GM12891 (cell line): Measurements from ENCODE around the gene DHX34.

Experiments
- PAX5 ChIP-seq: IDR thresholded peaks from 2 replicates; pipeline ENCODE4 v1.6.1; 2011; ENCODE audit warnings: low read length, moderate library complexity, mild to moderate bottlenecking; ENCODE audit not compliant: insufficient read depth, severe bottlenecking
- POLR2A ChIP-seq: IDR thresholded peaks from 2 replicates; pipeline ENCODE4 v1.6.1; 2011; ENCODE audit warnings: low read depth, low read length, control low read depth
- POLR2AphosphoS5 ChIP-seq: IDR thresholded peaks from 2 replicates; pipeline ENCODE4 v1.6.1; 2011; ENCODE audit warnings: low read depth, low read length, control low read depth
- POU2F2 ChIP-seq: IDR thresholded peaks from 2 replicates; pipeline ENCODE4 v1.6.1; 2011; ENCODE audit warnings: low read depth, mild to moderate bottlenecking, control low read depth, low read length, moderate library complexity
- SPI1 ChIP-seq: IDR thresholded peaks from 2 replicates; pipeline ENCODE4 v1.6.1; 2011; ENCODE audit warnings: low read depth, low read length, control low read depth
- TAF1 ChIP-seq: IDR thresholded peaks from 2 replicates; pipeline ENCODE4 v1.6.1; 2011; ENCODE audit warnings: low read depth, low read length, control low read depth

DNA sequence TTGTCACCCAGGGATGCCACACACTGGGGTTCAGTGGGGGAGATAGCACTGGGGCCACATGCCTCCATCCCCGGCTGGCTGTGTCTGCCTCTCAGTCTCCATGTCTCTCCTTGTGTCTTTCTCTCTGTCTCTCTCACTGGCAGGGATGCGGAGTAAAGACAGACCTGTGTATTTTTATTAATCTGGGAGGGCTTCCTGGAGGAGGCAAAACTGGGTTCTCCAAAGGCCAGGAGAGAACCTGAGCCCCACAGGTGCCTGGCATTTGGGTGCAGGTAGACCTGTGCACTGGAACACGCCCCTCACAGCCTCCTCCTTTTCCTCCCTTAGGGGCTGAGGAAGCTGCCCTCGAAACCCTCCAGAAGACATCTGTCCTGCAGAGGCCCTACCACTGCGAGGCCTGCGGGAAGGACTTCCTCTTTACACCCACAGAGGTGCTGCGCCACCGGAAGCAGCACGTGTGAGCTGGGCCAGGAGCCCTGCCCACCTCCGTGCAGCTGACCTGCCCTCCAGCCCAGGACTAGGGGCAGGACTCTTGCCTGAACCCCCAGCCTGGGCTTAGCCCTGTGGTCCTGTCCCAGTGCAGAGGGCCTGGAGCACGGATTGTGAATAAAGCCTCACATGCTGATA lies 32.7 kb downstream of the DHX34 start:
- TF ChIP-seq POLR2A, result no peak
- no peak for TF ChIP-seq POU2F2
- no peak for TF ChIP-seq POLR2AphosphoS5
- no peak for TF ChIP-seq TAF1
- TF ChIP-seq SPI1, result peak; percentile 81
- TF ChIP-seq PAX5, result no peak
